ENCODE results near the gene FAT1.

Gene FAT1

DNA sequence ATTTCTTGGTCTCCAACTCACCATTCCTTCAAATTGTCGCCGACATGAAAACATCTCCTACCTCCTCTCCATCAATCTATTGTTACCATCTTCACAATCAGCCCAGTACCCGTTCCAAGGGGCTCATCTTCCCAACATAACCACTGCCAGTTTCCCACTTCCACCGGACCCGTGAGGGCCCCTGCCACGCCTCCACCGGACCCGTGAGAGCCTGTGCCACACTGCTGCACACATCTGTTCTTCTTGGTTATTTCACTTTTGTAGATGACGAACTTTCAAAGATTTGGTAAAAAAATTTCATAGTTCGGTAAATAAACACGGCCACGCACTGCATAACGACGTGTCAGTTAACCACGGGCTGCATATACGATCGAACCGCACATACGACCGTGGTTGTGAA lies 65.0 kb downstream of the FAT1 start:
- DNase-seq (ENCODE audit: low read depth), result no peak

DNA sequence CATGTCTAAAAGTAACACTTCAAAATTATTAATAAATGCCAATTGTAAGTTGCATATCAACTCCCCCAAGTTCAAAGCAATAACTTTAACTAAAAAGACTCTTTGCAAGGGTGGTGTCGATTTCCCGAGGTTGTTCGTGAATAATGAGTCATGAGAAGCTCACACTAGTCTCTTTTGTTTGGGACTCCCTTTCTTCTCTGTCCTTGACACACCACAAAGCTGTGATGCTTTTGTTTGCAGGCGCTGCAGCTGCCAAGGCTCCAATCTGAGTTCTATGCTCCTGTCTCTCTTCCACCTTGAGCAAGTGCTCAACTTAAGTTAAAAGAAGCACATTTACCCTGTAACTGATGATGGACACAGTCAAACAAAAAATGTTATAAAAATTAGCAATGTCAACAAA lies 65.9 kb downstream of the FAT1 start:
- no peak for DNase-seq (ENCODE audit: low read depth)

DNA sequence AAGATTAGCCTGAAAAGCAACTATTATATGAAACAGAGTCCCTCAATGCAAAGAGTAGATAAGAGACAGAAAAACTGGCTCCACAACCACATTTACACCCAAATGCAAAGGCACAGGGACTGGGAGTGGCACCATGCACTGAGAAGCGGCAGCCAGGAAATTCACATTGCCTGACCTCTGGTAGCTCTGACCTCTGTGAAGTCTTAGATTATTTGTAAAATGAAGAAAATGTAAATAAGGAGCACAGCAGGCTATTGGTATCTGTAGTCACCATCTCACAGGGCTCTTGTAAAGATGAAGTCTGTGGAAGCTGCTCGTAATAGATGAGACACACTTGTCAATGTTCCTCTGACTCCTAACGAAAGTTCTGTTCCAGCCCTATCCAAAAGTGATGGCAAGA lies 69.7 kb downstream of the FAT1 start:
- DNase-seq (ENCODE audit: low read depth), result no peak

- no peak for DNase-seq (ENCODE audit: low read depth)
Observed at GRCh38 chr4:186651624-186652023, 72.0 kb downstream of the FAT1 start.

- no peak for DNase-seq (ENCODE audit: low read depth)
Observed at GRCh38 chr4:186651181-186651603, 72.5 kb downstream of the FAT1 start.

DNA sequence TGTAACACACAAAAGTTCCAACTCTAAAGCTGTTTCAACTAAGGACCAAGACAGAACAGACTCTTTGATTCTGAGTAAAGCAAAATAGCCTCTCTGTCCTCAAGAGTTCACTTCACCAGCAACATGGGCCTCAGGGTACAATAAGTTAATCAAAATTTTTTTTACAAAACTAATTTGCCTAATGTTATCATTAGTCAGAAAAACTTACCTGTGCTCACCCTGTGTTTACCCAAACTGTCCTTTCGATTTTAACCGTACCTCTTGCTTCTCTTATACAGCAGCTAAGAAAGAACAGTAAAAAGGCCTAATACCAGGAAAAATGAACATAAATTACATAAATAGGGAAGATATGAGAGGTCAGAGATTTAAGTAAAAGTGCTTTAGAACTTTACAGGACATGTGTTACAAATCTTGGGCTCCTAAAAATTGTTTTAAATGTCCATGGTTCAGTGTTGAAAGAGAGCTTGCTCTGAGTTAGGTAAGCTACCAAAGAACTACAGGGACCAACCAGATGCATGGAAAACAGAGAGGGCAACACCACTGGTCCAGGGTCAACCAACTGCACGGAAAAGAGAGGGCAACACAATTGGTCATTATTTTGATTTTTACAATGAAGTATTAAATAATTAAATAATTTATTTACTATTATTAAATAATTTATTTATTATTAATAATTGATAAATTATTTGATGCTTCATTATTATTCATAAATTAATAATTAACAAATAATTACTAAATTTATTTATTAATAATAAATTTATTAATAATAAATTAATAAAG lies 73.1 kb downstream of the FAT1 start:
- DNase-seq (ENCODE audit: low read depth), result no peak

DNA sequence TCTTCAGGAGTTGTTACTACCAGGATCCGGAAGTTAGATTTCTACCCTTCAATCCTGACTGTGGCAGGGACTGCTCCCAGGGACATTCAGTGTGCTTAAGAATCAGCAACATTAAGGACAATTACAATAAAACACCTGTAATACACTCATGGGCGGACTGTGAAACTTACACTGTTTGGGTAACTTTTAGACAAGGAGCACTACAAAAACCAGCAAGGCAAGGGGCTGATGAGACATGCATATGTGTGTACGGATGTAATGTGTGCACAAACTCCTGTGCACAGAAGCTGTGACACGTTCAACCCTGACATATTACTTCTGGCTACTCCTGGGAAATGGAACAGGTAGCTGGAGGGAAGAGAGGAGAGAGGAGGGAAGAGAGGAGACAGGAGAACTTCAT lies 75.8 kb downstream of the FAT1 start:
- DNase-seq (ENCODE audit: low read depth), result no peak

GRCh38 chr4:186644737-186645261 lies 78.9 kb downstream of the FAT1 start:
- no peak for DNase-seq (ENCODE audit: low read depth)

GRCh38 chr4:186644311-186644638 lies 79.4 kb downstream of the FAT1 start:
- no peak for DNase-seq (ENCODE audit: low read depth)

GRCh38 chr4:186643501-186644310 lies 80.0 kb downstream of the FAT1 start:
- peak; percentile 34 for DNase-seq (ENCODE audit: low read depth)

DNA sequence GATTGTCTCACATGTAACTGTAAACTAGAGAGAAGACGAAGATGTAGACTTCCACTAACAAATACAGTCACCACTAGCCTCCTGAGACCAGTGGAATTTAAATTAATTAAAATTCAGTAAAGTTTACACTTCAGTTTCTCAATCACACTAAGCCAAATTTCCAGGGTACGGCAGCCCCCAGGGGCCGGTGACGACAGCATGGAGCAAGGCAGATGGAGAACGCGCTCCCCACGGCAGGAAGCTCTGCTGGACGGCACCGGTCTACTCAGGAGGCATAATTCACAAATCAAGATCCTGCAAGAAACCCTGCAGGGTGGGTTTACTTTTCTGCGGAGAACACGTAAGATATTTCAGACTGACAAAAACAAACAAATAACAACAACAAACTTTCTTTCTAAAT lies 80.7 kb downstream of the FAT1 start:
- DNase-seq (ENCODE audit: low read depth), result no peak

GRCh38 chr4:186642530-186642929 lies 81.1 kb downstream of the FAT1 start:
- DNase-seq (ENCODE audit: low read depth), result no peak

DNA sequence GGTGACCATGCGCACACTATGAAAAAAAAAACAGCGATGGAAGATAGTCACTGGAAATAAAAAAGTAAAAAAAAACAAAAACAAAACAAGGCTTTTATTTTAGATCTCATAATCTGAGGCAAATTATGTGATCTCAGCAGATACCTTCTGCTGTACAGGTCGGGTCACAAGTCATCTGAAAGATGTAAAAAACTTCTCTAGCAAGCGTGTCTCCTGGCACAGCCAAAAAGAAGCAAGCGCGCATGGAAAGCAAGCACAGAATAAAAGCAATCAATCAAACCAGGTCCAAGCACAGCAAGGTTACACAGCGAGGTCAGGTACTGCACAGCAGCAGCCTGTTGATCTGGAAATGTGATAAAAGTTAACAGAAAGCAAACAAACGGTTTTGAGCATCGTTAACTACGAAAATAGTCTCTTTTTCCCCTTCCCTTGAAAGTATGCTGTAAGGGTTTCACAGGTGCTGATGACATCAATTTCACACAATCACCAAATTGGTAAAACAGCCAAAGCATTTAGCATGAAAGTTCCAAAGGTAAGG lies 89.0 kb downstream of the FAT1 start:
- DNase-seq (ENCODE audit: low read depth), result no peak

GRCh38 chr4:186633844-186634243 lies 89.8 kb downstream of the FAT1 start:
- no peak for DNase-seq (ENCODE audit: low read depth)

DNA sequence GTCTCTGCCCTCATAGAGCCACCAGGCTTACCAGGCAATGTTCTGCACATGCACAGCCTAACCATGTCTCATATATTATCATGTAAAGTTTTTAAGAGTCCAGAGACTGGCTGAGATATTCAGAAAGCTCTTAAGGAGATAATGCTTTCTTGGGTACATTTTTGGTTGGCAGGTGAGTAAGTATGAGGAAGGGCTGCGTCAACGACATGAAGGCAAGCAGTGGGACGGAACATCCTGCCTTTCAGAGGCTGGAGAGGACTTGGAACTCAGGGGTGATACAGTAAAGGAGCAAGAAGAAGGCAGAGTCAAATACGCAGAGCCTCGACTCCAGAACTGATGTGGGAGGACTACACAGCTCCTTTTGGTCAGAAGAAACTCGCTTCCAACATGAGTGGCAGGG lies 93.5 kb downstream of the FAT1 start:
- no peak for DNase-seq (ENCODE audit: low read depth)

GRCh38 chr4:186628058-186628711 lies 95.5 kb downstream of the FAT1 start:
- DNase-seq (ENCODE audit: low read depth), result no peak

DNA sequence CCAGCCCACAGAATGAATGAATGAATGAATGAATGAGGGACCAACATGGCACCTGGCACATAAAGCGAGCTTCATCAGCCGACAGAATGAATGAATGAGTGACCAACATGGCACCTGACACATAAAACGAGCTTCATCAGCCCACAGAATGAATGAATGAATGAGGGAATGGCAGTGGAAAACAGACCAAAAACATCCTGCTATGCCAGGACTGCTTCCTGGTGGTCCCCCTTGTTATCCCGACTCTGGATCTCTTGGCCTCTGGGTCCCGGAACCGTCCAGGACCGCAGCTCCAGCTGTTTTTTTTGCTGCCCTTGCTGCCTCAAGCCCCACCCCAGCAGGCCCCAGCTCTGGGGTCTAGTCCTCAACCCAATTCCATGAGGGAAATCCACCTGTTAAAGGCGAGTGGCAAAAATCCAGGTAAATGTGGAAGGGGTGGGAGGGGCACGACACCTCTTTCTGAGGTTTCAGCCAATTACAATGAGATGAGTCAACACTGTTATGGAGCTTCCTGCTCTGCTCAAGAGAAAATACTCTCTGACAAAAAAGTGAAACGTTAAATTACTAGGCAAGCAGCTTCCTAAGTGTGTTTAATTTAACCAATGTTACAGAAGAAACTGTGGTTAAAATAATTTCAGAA lies 96.3 kb downstream of the FAT1 start:
- DNase-seq (ENCODE audit: low read depth), result no peak

- DNase-seq (ENCODE audit: low read depth), result peak; percentile 21
Observed at GRCh38 chr4:186624951-186625350, 98.7 kb downstream of the FAT1 start.

DNA sequence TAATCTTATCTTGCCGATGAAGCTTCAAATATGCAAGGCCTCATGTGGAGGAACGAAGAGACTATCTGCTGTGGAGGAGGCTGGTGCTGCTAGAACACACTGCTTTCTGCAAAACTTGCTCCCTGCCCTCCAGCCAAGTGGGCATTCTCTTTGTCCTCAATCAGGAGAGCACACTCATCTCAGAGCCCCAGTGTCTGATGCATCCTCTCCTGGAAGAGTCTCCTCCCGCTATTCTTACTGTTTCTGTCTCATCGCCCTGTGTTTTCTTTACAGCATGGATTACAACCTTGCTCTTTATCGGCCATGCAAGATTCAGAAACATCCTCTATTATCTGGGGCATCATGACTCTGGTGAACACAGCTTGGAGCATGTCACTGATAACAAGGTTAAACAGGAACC lies 100.1 kb downstream of the FAT1 start:
- DNase-seq (ENCODE audit: low read depth), result no peak

DNA sequence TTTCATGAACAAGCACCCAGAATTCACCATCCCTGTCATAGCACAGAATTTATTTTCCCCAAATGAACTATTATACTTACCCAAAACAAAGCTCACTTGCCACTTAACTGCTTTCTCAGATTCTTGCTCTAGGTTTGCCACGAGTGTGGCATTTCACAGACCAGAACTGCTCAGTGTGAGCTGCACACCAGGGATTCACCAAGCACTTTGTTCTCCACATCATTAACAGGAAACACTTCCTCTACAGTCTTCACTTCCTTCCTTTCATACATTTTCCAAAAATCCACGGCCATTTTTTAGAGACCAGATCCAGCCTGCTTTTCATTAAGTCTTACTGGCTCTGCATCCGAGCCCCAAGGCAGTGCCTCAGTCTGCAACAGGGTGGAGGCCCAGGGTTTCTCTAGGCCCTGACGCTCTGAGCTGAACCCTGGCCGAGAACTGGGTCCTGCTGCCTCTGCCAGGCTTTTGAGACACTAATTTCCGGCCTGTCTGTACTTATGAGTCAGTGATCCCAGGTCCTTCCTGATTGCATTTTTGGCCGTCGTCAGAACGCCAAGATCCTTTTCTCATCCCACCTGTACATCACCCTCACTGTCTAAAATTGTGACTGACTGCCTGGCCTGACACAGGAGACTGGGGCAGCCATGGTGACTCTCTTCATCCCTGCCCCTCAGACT lies 100.7 kb downstream of the FAT1 start:
- DNase-seq (ENCODE audit: low read depth), result peak; percentile 39

DNA sequence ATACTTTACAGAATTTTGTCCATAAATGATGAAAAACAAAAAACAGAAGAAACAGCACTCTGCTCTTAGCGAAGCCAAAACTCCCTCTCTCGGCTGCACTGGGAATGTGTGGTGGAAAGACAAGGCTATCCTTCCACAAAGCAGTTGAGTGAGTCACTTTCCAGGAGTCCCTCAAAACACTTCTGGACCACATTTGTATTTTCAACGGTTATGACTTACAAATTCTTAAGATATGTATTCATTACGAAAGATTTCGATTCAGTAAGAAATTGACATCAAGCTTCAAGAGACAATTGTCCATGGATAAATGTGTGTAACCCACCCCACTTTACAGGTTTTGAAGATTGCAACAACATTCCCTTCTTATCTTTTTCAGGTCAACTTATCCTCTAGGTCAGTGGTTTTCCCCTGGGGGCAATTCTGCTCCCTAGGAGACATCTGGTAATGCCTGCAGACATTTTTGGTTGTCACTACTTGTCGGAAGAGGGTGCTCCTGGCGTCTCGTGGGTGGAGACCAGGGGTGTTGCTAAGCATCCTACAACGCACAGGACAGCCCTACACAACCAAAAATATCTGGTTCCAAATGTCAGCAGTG lies 101.6 kb downstream of the FAT1 start:
- peak; percentile 34 for DNase-seq (ENCODE audit: low read depth)
